GM10248 (cell line): Measurements from ENCODE around the gene MAML2.

Source experiments
- CTCF ChIA-PET: fragments of 300-600 bp; sonication (Branson Sonifier 250); formaldehyde crosslinking; extraction: SDS; loops from one replicate; lab custom pipeline; 2021; ENCODE audit warnings: antibody characterized with exemption; lab: Yijun Ruan, JAX
- POLR2A ChIA-PET: fragments of 350-650 bp; sonication (Branson Sonifier 250); formaldehyde crosslinking; extraction: SDS; loops from one replicate; lab custom pipeline; 2020; ENCODE audit warnings: antibody characterized with exemption; lab: Yijun Ruan, JAX
- DNase-seq: peaks from one replicate; pipeline ENCODE4 v3.0.0; 2012; ENCODE audit errors: extremely low spot score
- TF ChIP-seq, protein P1 (sequence below): IDR thresholded peaks from 2 replicates; pipeline ENCODE4 v1.5.1; 2012; ENCODE audit warnings: mild to moderate bottlenecking, low read depth; ENCODE audit errors: extremely low read depth, missing control alignments, control extremely low read depth

The MAML2 gene

DNA sequence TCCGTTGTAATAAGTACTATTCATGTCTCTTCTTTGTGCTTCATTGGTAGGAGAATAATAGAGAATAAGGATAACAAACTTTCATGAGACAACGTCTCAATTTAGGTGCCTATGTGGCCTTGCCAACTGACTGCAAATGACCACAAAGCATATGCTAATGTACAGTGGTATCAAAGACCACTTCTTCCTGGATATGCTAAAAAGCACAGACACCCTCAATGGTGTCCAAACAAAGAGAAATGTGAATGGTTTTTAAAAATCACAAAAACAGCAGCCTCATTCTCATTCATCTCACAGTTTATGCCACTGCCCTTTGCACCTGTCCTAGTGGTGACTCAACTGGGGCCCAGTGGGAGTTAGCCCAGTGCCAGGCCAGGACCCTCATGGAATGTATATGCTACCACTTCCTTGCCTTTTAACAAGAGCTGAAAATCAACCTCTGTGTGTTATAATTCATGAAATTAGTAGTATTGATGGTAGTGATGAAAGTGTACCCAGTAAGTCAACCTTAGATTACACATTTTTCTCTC is 353.9 kb downstream of the MAML2 start:
- CTCF ChIA-PET: no interaction called here
- TF ChIP-seq, protein P1, sequence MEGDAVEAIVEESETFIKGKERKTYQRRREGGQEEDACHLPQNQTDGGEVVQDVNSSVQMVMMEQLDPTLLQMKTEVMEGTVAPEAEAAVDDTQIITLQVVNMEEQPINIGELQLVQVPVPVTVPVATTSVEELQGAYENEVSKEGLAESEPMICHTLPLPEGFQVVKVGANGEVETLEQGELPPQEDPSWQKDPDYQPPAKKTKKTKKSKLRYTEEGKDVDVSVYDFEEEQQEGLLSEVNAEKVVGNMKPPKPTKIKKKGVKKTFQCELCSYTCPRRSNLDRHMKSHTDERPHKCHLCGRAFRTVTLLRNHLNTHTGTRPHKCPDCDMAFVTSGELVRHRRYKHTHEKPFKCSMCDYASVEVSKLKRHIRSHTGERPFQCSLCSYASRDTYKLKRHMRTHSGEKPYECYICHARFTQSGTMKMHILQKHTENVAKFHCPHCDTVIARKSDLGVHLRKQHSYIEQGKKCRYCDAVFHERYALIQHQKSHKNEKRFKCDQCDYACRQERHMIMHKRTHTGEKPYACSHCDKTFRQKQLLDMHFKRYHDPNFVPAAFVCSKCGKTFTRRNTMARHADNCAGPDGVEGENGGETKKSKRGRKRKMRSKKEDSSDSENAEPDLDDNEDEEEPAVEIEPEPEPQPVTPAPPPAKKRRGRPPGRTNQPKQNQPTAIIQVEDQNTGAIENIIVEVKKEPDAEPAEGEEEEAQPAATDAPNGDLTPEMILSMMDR: no peak
- DNase-seq: no peak
- POLR2A ChIA-PET: no interaction called here

DNA sequence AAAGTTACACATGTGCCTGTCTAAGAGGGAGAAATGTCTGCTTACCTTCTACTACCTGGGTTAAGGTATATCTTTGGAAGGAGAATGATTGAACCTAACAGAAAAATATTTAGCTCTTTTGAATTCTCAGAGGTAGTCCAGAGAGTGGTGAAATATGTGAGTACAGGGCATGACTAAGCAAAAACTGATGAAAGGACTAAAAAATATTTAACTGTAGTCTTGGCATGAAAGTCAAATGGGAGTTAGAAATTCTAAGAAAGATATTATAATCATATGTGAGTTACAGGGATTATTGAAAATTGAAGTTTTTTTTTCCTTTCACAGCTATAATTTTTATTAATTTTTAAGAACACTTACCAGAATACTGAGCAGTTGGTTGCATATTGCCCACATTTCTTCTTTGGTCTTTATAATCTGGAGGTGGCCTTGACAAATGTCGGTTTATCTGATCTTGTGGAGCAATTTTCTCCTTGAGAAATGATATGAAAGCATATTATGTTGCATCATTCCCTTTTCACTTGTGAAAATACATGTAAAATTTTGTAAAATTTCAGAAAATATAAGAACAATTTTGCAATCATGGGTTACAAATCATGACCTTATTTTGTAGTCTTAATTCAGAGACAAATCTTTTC is 357.7 kb downstream of the MAML2 start:
- TF ChIP-seq, protein P1: no peak
- ChIA-PET CTCF (no interaction called here), POLR2A (no interaction called here)
- DNase-seq: no peak

DNA sequence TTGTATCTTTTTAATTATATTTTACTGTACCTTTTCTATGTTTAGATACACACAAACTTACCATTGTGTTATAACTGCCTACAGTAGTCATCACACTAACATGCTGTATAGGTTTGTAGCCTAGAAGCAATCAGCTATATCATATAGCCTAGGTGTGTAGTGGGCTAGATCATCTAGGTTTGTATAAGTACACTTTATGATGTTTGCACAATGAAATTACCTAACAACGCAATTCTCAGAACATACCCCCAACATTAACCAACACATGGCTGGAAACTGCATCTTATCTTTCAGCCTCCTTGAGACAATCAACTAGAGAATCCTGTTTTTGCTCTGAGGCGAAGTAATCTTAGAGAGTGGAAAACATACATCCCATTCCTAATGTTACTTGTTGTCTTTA is 358.9 kb downstream of the MAML2 start:
- CTCF ChIA-PET: interaction anchor here (1.0 to 1.3 kb wide), 2 partner anchors 11 to 17 kb away, joined by 5 to 7 read pairs; no protein-coding TSS in a partner anchor
- POLR2A ChIA-PET: no interaction called here
- TF ChIP-seq, protein P1: no peak
- DNase-seq: no peak

DNA sequence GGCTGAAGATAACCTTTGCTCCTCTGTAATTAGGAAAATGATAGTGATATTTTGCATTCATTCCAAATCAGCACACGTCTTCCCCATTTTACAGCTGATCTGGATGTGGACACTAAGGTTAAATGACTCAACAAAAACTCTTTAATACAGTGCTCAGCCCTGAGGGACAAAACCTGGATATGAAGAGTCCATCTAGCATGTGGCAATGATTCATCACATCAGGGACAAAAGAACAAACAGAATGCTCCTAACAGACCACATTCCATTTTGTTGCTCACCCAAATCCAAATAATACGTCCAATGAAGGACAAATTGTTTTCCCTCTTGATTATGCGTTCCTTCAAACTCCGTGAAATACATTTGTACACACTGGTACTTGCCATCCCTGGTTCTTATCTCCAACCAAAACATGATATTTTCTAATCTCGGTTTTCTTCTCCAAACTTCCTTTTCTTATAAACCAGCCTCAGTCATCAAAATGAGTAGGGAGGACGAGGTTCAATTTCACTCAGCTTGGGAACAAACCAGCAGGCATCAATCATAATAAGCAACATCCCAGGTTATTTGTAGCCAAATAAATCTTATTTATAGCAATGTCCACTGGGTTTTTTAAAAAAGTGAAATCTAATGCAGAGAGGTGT is 365.3 kb downstream of the MAML2 start:
- CTCF ChIA-PET: interaction anchor here (1.0 kb wide), 1 partner anchor 185 kb away, joined by 3 read pairs; no protein-coding TSS in a partner anchor
- DNase-seq: no peak
- TF ChIP-seq, protein P1: no peak
- POLR2A ChIA-PET: no interaction called here

DNA sequence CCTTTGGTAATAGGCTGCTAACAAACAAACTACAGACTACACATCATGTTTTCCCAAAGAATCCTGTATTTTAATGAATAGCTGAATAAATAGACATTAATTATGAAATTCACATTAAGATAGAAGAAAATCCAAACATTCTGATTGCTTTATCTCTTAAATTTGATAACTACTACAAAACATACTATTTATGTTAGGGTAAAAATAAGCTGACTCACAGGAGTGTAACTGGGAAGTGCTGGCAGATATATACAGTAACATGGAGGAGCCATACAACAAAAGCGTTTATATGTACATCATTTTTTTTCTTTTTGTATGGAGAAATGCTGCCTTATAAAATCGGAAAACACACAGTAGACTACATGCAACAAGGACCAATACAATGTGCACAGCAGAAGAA is 366.4 kb downstream of the MAML2 start:
- no peak for DNase-seq
- CTCF ChIA-PET: no interaction called here
- POLR2A ChIA-PET: no interaction called here
- TF ChIP-seq, protein P1: no peak

DNA sequence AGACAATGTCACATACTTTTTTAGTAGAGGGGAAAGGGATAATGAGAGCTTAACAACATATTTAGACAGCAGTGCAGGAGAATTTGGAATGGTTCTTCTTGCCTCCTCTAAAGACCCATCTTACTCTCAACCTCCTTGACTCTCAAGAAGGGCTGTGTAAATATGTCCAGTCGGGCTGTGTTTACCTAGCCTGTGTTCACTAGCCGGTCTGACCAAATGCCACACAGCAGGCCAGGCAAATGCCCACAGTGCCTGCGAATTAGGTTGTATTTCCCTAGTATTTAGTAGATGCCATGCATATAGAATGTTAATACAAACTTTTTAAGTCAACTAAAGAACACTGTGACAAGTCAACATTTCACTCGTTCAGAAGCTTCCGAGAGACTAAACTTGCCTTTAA is 367.7 kb downstream of the MAML2 start:
- DNase-seq: no peak
- POLR2A ChIA-PET: no interaction called here
- CTCF ChIA-PET: no interaction called here
- TF ChIP-seq, protein P1: no peak
